Thyroid gland (tissue), 4 donors: ENCODE results near the gene EML1. TPM values are rescaled to one million over a fixed set of nuclear protein-coding genes. Genes with fewer than 3 reads are reported as not detected.

Experiments used
- DNase-seq, 2 donors: peaks; one replicate each; pipeline ENCODE4 v3.0.0-alpha.2; 2019
- H3K27ac ChIP-seq, 3 donors: fragments of 200-600 bp; sonication (generic); 1 replicate in 2 of 3; 2 replicates in 1 of 3; pipeline ENCODE4 v1.5.1; 2016 to 2019; ENCODE audit warnings: mild to moderate bottlenecking in 1 of 3, moderate library complexity in 1 of 3
- H3K27me3 ChIP-seq: fragments of 200-600 bp; sonication (generic); one replicate; pipeline ENCODE4 v1.5.1; 2019
- H3K36me3 ChIP-seq, 2 donors: fragments of 200-600 bp; sonication (generic); one replicate each; pipeline ENCODE4 v1.5.1; 2016 to 2019
- H3K4me1 ChIP-seq, 2 donors: fragments of 200-600 bp; sonication (generic); one replicate each; pipeline ENCODE4 v1.5.1; 2017 to 2019
- H3K4me3 ChIP-seq, 3 donors: fragments of 200-600 bp; sonication (generic); replicated peaks in 1 of 3; 1 replicate in 2 of 3; 2 replicates in 1 of 3; pipeline ENCODE4 v1.5.1; 2016; ENCODE audit warnings: mild to moderate bottlenecking in 1 of 3
- H3K9me3 ChIP-seq: fragments of 200-600 bp; sonication (generic); one replicate; pipeline ENCODE4 v1.5.1; 2017
- POLR2A ChIP-seq, 2 donors: fragments of 450-650 bp; IDR thresholded peaks; one replicate each; pipeline ENCODE4 v1.6.1; 2017; ENCODE audit warnings: antibody characterized with exemption in 2 of 2, mild to moderate bottlenecking in 2 of 2, moderate library complexity in 1 of 2
- WGBS, 2 donors: methylation state at CpG; one replicate each; pipeline ENCODE4 v1.1.5; 2017; 5-methylcytosine and 5-hydroxymethylcytosine counted together
- intact Hi-C: fragments of 100-400 bp; cut with DNase I; formaldehyde crosslinking; loops from one replicate; pipeline ENCODE4 v1.15.1; 2023
- total RNA-seq, 4 donors: library from RNA; depleted of rRNA; stranded (reverse); fragments of >200 nt; gene quantifications; one replicate each; pipeline ENCODE4 v1.2.3, GENCODE V29; 2016
- TF ChIP-seq, protein P1 (sequence below), 6 experiments: fragments of 200-600 bp in 3 of 6; fragments of 450-650 bp in 3 of 6; sonication (generic) in 3 of 6; IDR thresholded peaks; one replicate each; pipeline ENCODE4 v1.5.1; 2016 to 2019; ENCODE audit warnings: antibody characterized with exemption in 6 of 6, mild to moderate bottlenecking in 2 of 6, inconsistent platforms in 1 of 6, moderate library complexity in 1 of 6

EML1 gene
- total RNA-seq, 4 donors from 2014 or later = 24.2 to 58.7 (median 37.9) TPM

DNA sequence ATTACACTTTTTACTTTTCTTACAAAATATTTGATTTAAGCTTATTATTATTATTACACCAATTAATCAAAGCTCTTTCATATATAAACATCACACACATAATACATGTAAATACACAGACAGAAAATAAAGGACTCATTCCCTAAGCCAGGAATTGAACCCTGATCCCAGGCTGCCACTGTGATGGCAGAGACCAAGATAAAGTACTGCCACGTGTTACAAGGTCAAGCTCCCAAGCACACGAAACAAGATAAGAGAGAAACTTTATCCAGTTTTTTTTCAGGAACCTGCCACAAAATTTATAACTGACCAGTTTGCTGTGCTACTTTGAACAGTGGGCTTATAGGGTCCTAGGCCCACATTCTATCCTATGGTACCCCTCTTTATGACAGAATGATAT lies 111.3 kb downstream of the EML1 start:
- TF ChIP-seq, protein P1, sequence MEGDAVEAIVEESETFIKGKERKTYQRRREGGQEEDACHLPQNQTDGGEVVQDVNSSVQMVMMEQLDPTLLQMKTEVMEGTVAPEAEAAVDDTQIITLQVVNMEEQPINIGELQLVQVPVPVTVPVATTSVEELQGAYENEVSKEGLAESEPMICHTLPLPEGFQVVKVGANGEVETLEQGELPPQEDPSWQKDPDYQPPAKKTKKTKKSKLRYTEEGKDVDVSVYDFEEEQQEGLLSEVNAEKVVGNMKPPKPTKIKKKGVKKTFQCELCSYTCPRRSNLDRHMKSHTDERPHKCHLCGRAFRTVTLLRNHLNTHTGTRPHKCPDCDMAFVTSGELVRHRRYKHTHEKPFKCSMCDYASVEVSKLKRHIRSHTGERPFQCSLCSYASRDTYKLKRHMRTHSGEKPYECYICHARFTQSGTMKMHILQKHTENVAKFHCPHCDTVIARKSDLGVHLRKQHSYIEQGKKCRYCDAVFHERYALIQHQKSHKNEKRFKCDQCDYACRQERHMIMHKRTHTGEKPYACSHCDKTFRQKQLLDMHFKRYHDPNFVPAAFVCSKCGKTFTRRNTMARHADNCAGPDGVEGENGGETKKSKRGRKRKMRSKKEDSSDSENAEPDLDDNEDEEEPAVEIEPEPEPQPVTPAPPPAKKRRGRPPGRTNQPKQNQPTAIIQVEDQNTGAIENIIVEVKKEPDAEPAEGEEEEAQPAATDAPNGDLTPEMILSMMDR (IDR thresholded peaks at IDR 0.05) = no peak
- no peak for TF ChIP-seq POLR2A (IDR thresholded peaks at IDR 0.05)
- WGBS, 2 donors = 86 to 89% methylated on average over 2 of the region's 2 CpGs
- intact Hi-C loops = no loop called here
- H3K36me3 ChIP-seq = peaks cover 6 to 20% of the 10 kb centered on the region in 2 donors
- no peaks in the 10 kb centered on the region for H3K27me3 ChIP-seq
- H3K4me3 ChIP-seq = no peak overlapping the region
- H3K4me1 ChIP-seq = no peaks in the 10 kb centered on the region
- no peaks in the 10 kb centered on the region for H3K9me3 ChIP-seq
- no peak for DNase-seq
- no peak overlapping the region for H3K27ac ChIP-seq

GRCh38 chr14:99905121-99905520 lies 111.9 kb downstream of the EML1 start:
- DNase-seq = no peak
- intact Hi-C loops = no loop called here
- peaks cover 6 to 26% of the 10 kb centered on the region in 2 donors for H3K36me3 ChIP-seq
- no peak overlapping the region for H3K4me3 ChIP-seq
- no peak for TF ChIP-seq POLR2A (IDR thresholded peaks at IDR 0.05)
- TF ChIP-seq, protein P1 (IDR thresholded peaks at IDR 0.05) = no peak
- no peaks in the 10 kb centered on the region for H3K9me3 ChIP-seq
- H3K4me1 ChIP-seq = no peaks in the 10 kb centered on the region
- 91 to 97% methylated on average over 5 of the region's 5 CpGs for WGBS, 2 donors
- H3K27me3 ChIP-seq = no peaks in the 10 kb centered on the region
- H3K27ac ChIP-seq = no peak overlapping the region

- Histone ChIP-seq H3K27ac (no peak overlapping the region), H3K36me3 (peaks cover under 1 to 21% of the 10 kb centered on the region in 2 donors), H3K9me3 (no peaks in the 10 kb centered on the region), H3K4me1 (no peaks in the 10 kb centered on the region), H3K4me3 (no peak overlapping the region), H3K27me3 (no peaks in the 10 kb centered on the region)
- 91 to 92% methylated on average over 24 of the region's 24 CpGs for WGBS, 2 donors
- intact Hi-C loops = no loop called here
- no peak for DNase-seq
- no peak for TF ChIP-seq POLR2A (IDR thresholded peaks at IDR 0.05)
- TF ChIP-seq, protein P1 (IDR thresholded peaks at IDR 0.05) = no peak
Observed at GRCh38 chr14:99907761-99908652, 114.8 kb downstream of the EML1 start.

GRCh38 chr14:99908653-99909250 lies 115.5 kb downstream of the EML1 start:
- intact Hi-C loops = no loop called here
- no peaks in the 10 kb centered on the region for H3K4me1 ChIP-seq
- DNase-seq = no peak
- no peak for TF ChIP-seq POLR2A (IDR thresholded peaks at IDR 0.05)
- TF ChIP-seq, protein P1 (IDR thresholded peaks at IDR 0.05) = no peak
- H3K36me3 ChIP-seq = peaks cover 0 to 16% of the 10 kb centered on the region in 2 donors
- H3K27me3 ChIP-seq = no peaks in the 10 kb centered on the region
- no peaks in the 10 kb centered on the region for H3K9me3 ChIP-seq
- no peak overlapping the region for H3K27ac ChIP-seq
- 95 to 98% methylated on average over 4 to 5 of the region's 7 CpGs for WGBS, 2 donors
- H3K4me3 ChIP-seq = no peak overlapping the region
